Liver (tissue), 3 donors: ENCODE measurements around the gene ISG15.

ENCODE experiments used
- CTCF ChIP-seq: fragments of 150-350 bp; IDR thresholded peaks from 2 replicates; pipeline ENCODE4 v1.5.1; 2017; ENCODE audit warnings: improper control_type of control experiment, low read depth, low read length; ENCODE audit not compliant: missing input control
- GABPA ChIP-seq, 2 donors: IDR thresholded peaks in 1 of 2; conservative IDR thresholded peaks in 1 of 2; 2 replicates each; pipeline ENCODE4 v1.6.1; 2016; ENCODE audit warnings: antibody characterized with exemption in 2 of 2, mild to moderate bottlenecking in 1 of 2, moderate library complexity in 1 of 2
- HNF4G ChIP-seq: IDR thresholded peaks from 2 replicates; pipeline ENCODE4 v1.6.1; 2016; ENCODE audit warnings: antibody characterized with exemption
- MAX ChIP-seq: IDR thresholded peaks from 2 replicates; pipeline ENCODE4 v1.6.1; 2016; ENCODE audit warnings: antibody characterized with exemption
- RAD21 ChIP-seq, 2 donors: IDR thresholded peaks; 2 replicates each; pipeline ENCODE4 v1.6.1; 2016; ENCODE audit warnings: antibody characterized with exemption in 2 of 2, mild to moderate bottlenecking in 2 of 2
- REST ChIP-seq: IDR thresholded peaks from 2 replicates; pipeline ENCODE4 v1.6.1; 2016; ENCODE audit warnings: antibody characterized with exemption, mild to moderate bottlenecking
- TAF1 ChIP-seq: conservative IDR thresholded peaks from 2 replicates; pipeline ENCODE4 v1.6.1; 2016; ENCODE audit warnings: antibody characterized with exemption, mild to moderate bottlenecking
- YY1 ChIP-seq: IDR thresholded peaks from 2 replicates; pipeline ENCODE4 v1.6.1; 2016; ENCODE audit warnings: antibody characterized with exemption, mild to moderate bottlenecking
- donor health status: healthy.
- donor health status: healthy.

- TF ChIP-seq CTCF: peak; percentile 10
- no peak for TF ChIP-seq YY1
- no peak for TF ChIP-seq TAF1
- no peak for TF ChIP-seq GABPA (IDR thresholded peaks at IDR 0.05 in 1 of 2, conservative IDR thresholded peaks at IDR 0.05 in 1 of 2)
- no peak for TF ChIP-seq REST
- no peak for TF ChIP-seq RAD21 (IDR thresholded peaks at IDR 0.05)
- no peak for TF ChIP-seq MAX
- no peak for TF ChIP-seq HNF4G
Measured at GRCh38 chr1:1040004-1040991, 27.0 kb downstream of the ISG15 start.
